Gastrocnemius medialis (tissue), 4 donors: Measurements from ENCODE around the gene EFNB2.

Source experiments
- CTCF ChIP-seq, 5 experiments: fragments of 450-650 bp in 3 of 5; fragments of 200-600 bp in 2 of 5; sonication (generic) in 2 of 5; IDR thresholded peaks in 4 of 5; conservative IDR thresholded peaks in 1 of 5; 1 replicate in 4 of 5; 2 replicates in 1 of 5; pipeline ENCODE4 v1.5.1; 2016 to 2019; ENCODE audit warnings: antibody characterized with exemption in 5 of 5, mild to moderate bottlenecking in 3 of 5, moderate library complexity in 3 of 5
- POLR2A ChIP-seq, 2 donors: fragments of 450-650 bp; IDR thresholded peaks; one replicate each; pipeline ENCODE4 v1.6.1; 2017; ENCODE audit warnings: antibody characterized with exemption in 2 of 2, mild to moderate bottlenecking in 2 of 2, moderate library complexity in 2 of 2

DNA sequence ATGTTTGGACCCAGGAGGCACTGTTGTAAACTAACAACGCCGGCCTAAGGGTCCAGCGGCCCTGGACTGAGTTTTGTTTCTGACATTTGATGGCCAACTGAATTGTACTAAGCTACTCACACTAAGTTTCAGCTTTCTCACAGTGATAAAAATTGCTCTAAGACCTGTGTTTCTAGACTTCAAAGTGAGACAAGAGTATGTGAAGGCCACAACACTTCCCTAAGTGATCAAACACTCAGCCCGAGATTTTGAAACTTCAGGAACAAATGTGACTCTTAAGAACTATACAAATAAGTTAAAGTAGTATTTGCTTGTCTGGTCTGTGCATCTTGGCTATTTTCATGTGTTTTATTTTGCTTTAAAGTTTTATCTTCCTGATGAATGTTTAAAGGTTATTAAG is 30.2 kb downstream of the EFNB2 start:
- TF ChIP-seq CTCF (IDR thresholded peaks at IDR 0.05 in 4 of 5, conservative IDR thresholded peaks at IDR 0.05 in 1 of 5) = no peak
- TF ChIP-seq POLR2A (IDR thresholded peaks at IDR 0.05) = no peak
